Upper lobe of left lung (tissue), 6 donors: ENCODE results near the gene ALDH9A1. TPM values are rescaled to one million over a fixed set of nuclear protein-coding genes. Genes with fewer than 3 reads are reported as not detected.
"Not testable (repeated sequence)": the region's sequence is repeated elsewhere in the genome, so short reads cannot be mapped to it uniquely, and the experiment has no call there.

Source experiments
- ATAC-seq, 2 donors: fragments of 200-7000 bp; cut with Tn5 transposase; one replicate each; pipeline ENCODE4 v1.9.1; 2022; ENCODE audit warnings: mild to moderate bottlenecking in 2 of 2, moderate library complexity in 2 of 2; ENCODE audit not compliant: low FRiP score in 2 of 2
- DNase-seq, 2 donors: peaks; one replicate each; pipeline ENCODE4 v3.0.0-alpha.2; 2019 to 2020
- H3K27ac ChIP-seq, 4 donors: fragments of 200-600 bp; sonication (generic); one replicate each; pipeline ENCODE4 v1.5.1; 2016 to 2019
- H3K27me3 ChIP-seq, 4 donors: fragments of 200-600 bp; sonication (generic); one replicate each; pipeline ENCODE4 v1.5.1; 2017 to 2019
- H3K36me3 ChIP-seq, 4 donors: fragments of 200-600 bp; sonication (generic); one replicate each; pipeline ENCODE4 v1.5.1; 2016 to 2019
- H3K4me1 ChIP-seq, 4 donors: fragments of 200-600 bp; sonication (generic); one replicate each; pipeline ENCODE4 v1.5.1; 2018 to 2019
- H3K4me3 ChIP-seq, 4 donors: fragments of 200-600 bp; sonication (generic); one replicate each; pipeline ENCODE4 v1.5.1; 2017 to 2019; ENCODE audit warnings: mild to moderate bottlenecking in 2 of 4, moderate library complexity in 1 of 4
- H3K9me3 ChIP-seq, 4 donors: fragments of 200-600 bp; sonication (generic); one replicate each; pipeline ENCODE4 v1.5.1; 2018 to 2019
- CTCF ChIP-seq, 6 experiments: fragments of 450-650 bp in 4 of 6; fragments of 200-600 bp in 2 of 6; sonication (generic) in 2 of 6; IDR thresholded peaks; one replicate each; pipeline ENCODE4 v1.5.1; 2016 to 2019; ENCODE audit warnings: antibody characterized with exemption in 6 of 6
- EP300 ChIP-seq, 4 donors: sonication (generic); formaldehyde crosslinking; IDR thresholded peaks; one replicate each; pipeline ENCODE4 v1.5.1; 2017; ENCODE audit warnings: antibody characterized with exemption in 4 of 4, control low read depth in 2 of 4
- POLR2A ChIP-seq, 4 donors: fragments of 450-650 bp; IDR thresholded peaks; one replicate each; pipeline ENCODE4 v1.5.1; 2016 to 2017; ENCODE audit warnings: antibody characterized with exemption in 4 of 4, mild to moderate bottlenecking in 2 of 4
- POLR2AphosphoS5 ChIP-seq, 2 donors: sonication (generic); formaldehyde crosslinking; IDR thresholded peaks; one replicate each; pipeline ENCODE4 v1.5.1; 2017; ENCODE audit warnings: antibody characterized with exemption in 2 of 2
- WGBS, 2 donors: methylation state at CpG; one replicate each; pipeline ENCODE4 v1.1.5; 2017 to 2018; 5-methylcytosine and 5-hydroxymethylcytosine counted together
- total RNA-seq, 6 donors: library from RNA; depleted of rRNA in 4 of 6; stranded (reverse); fragments of >200 nt in 4 of 6; gene quantifications; one replicate each; pipeline versions ENCODE4 v1.1.0 to v1.2.1, GENCODE V29; 2016 to 2021
- donor health status: DM: no; HTN: no; CAD: no; lungs with moderate emphysema.
- donor health status: DM: no; HTN: yes; CAD: no; lungs with severe emphysema.

ALDH9A1 gene
- total RNA-seq, 6 donors from 2014 or later = 29.3 to 64.1 (median 48.1) TPM

DNA sequence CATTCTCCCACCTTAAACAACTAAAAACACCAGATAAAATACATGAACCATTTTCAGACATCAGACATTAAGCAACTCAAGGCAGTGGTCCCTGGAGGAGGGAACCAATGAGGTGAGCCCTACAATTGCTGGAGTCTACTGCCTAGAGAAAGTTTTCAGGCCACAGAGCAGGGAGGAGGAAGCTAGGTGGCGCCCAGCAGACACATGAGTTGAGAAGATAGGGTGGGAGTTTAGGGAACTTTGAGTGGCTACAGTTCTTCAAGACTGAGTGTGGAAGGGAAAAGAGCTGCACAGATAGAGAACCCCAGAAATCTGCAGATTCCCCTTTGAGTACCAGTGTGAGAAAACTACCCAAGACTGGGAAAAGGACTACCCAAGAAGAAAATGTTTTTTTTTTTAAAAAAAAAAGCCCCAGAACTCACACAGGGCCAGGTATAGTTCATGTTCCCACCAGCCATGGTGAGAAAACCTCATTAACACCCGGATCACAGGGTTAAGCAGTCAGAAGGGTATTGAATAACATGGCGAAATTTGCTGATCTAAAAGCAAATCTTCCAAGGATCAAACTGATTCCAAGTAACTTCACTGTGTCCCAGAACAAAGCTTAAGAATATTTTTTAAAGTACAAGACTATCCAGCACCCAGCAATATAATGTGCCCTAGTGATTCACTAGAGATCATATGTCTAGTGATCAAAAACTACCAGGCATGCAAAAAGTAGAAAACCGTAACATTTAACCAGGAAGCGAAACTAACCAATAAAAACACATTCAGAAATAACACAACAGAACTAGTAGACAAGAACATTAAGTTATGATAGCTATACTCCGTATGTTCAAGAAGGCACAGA is 12.0 kb downstream of the ALDH9A1 start:
- DNase-seq (no peak), ATAC-seq (peak in 1 of 2 donors; percentile 40)
- H3K27me3 ChIP-seq = no peaks in the 10 kb centered on the region
- WGBS, 2 donors = 86 to 91% methylated on average over 6 of the region's 6 CpGs
- TF ChIP-seq POLR2AphosphoS5 (IDR thresholded peaks at IDR 0.05) = no peak
- TF ChIP-seq CTCF (IDR thresholded peaks at IDR 0.05) = no peak
- no peak for TF ChIP-seq POLR2A (IDR thresholded peaks at IDR 0.05)
- TF ChIP-seq EP300 (IDR thresholded peaks at IDR 0.05) = no peak
- peaks cover 0 to 36% (median 13%) of the 10 kb centered on the region in 4 donors for H3K36me3 ChIP-seq
- H3K9me3 ChIP-seq = no peaks in the 10 kb centered on the region
- H3K4me3 ChIP-seq = no peak overlapping the region
- peaks cover 0 to 15% (median 4%) of the 10 kb centered on the region in 4 donors for H3K4me1 ChIP-seq
- H3K27ac ChIP-seq = no peak overlapping the region

DNA sequence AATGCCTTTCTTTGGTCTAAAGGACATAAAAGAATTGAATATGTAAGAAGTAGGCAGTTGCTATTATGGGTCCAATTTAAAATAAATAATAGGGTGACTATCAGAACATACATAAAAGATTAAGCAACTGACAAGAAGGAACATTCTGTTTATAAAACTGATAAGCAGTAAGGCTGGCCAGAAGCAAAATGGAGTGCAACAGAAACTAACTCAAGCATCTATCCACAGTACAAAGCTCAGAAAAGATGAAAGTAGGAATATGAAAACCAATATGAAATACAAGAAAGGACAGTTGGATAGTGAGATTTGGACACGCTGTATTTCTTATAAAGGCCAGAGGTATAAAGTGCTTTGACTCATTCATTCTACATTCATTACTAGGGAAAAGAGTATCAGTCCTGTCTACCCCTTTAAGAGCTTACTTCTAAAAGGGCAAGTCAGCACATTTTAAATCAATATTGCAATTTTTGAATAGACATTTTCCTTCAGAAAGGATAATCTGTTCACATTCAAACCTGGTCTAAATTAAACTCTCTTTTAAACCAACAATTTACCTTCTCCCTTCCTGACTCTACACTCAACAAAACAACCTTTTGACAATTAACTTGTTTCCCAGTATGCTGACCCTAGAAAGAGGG is 14.4 kb downstream of the ALDH9A1 start:
- Histone ChIP-seq H3K27ac (no peak overlapping the region), H3K4me3 (no peak overlapping the region), H3K9me3 (no peaks in the 10 kb centered on the region), H3K36me3 (peaks cover 0 to 49% (median 15%) of the 10 kb centered on the region in 4 donors), H3K27me3 (no peaks in the 10 kb centered on the region), H3K4me1 (peaks cover 0 to 15% (median 3%) of the 10 kb centered on the region in 4 donors)
- WGBS, 2 donors = 0 to 83% methylated on average over 1 of the region's 1 CpG
- ATAC-seq (no peak), DNase-seq (no peak)
- no peak for TF ChIP-seq POLR2A (IDR thresholded peaks at IDR 0.05)
- no peak for TF ChIP-seq EP300 (IDR thresholded peaks at IDR 0.05)
- TF ChIP-seq POLR2AphosphoS5 (IDR thresholded peaks at IDR 0.05) = no peak
- TF ChIP-seq CTCF (IDR thresholded peaks at IDR 0.05) = no peak

GRCh38 chr1:165680773-165681172 is 17.6 kb downstream of the ALDH9A1 start:
- not testable (repeated sequence) for ATAC-seq, H3K27me3 ChIP-seq, DNase-seq, H3K27ac ChIP-seq, H3K9me3 ChIP-seq, H3K4me3 ChIP-seq
- Histone ChIP-seq H3K36me3 (peaks cover 5 to 71% (median 26%) of the 10 kb centered on the region in 4 donors), H3K4me1 (peaks cover 0 to 12% (median 0%) of the 10 kb centered on the region in 4 donors)
- 97 to 98% methylated on average over 4 of the region's 4 CpGs for WGBS, 2 donors

DNA sequence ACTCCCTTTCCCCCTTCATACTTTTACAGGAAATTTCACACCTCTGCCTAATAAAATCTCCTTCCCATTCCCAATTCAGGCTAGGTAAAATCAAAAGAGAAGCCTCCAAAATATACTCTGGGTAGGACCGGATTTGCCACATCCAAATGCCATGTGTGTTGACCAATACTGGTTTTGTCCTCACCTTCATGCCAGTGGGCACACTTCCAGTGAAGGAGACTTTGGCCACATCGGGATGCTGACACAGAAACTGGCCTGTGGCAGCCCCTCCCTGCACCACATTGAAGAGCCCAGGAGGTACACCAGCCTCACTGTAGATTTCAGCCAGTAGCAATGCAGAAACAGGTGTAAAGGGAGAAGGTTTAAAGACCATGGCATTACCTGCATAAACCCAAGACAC is 18.1 kb downstream of the ALDH9A1 start:
- WGBS, 2 donors = 93 to 94% methylated on average over 2 of the region's 2 CpGs

More for the DNA sequence above, 18.1 kb downstream of the ALDH9A1 start:
- no peak overlapping the region for H3K27ac ChIP-seq
- ATAC-seq = no peak
- peaks cover 0 to 12% (median 0%) of the 10 kb centered on the region in 4 donors for H3K4me1 ChIP-seq
- DNase-seq = no peak
- H3K4me3 ChIP-seq = no peak overlapping the region
- no peaks in the 10 kb centered on the region for H3K9me3 ChIP-seq
- H3K36me3 ChIP-seq = peaks cover 5 to 76% (median 26%) of the 10 kb centered on the region in 4 donors
- H3K27me3 ChIP-seq = no peaks in the 10 kb centered on the region
- TF ChIP-seq POLR2A (IDR thresholded peaks at IDR 0.05) = no peak
- TF ChIP-seq POLR2AphosphoS5 (IDR thresholded peaks at IDR 0.05) = no peak
- TF ChIP-seq CTCF (IDR thresholded peaks at IDR 0.05) = no peak
- TF ChIP-seq EP300 (IDR thresholded peaks at IDR 0.05) = no peak
